Measurements from ENCODE around the gene MT1M. TPM values are rescaled to one million over a fixed set of nuclear protein-coding genes. Genes with fewer than 3 reads are reported as not detected.
A peak's percentile ranks its signal among the peaks of the same experiment; 100 is the strongest.

The MT1M gene
- total RNA-seq, 1 experiment from 2014 or later, result not detected

DNA sequence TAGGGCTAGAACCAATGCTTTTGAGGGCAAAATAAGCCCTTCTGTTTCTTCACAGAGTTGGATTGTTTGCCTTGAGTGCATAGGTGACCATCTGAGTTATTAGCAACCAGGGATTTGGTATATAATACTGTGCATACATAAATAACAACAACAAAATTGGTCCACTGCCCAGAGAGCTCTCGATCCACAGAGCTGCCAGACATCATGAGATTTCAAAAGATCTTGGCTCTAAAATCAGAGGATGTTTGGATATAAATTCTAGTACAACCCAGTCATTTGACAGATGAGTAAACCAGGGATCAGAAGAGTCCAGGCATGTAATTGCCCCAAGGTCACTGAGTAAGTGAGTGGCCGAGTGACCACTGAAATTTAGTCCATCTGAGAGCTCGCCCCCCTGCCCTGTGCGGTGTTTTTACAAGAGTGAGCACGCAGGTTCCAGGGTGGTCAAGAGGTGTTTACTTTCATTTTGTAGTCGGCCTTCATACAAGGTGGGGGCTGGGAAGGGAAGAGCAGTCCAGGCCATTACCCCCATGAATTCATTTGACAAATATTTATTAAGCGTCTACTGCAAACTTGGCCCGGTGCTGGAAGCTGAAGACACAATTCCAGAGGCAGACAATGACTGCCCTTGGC is 25.9 kb upstream of the MT1M start:
- ChIA-PET POLR2A (ENCODE audit: unreplicated experiment) (interaction anchor here (0.6 kb wide), 5 partner anchors 51 to 1137 kb away, joined by 3 to 9 read pairs (median 6); no protein-coding TSS in a partner anchor), CTCF (interaction anchor here (1.0 to 1.6 kb wide), 3 partner anchors 30 to 95 kb away, joined by 3 to 5 read pairs (median 4); no protein-coding TSS in a partner anchor)
- Histone ChIP-seq H2AFZ (peak overlapping the region; percentile 18; the same call in 1 of the 2 replicates), H3K9me3 (ENCODE audit: insufficient read depth, low read depth) (no peaks in the 10 kb centered on the region), H3K36me3 (ENCODE audit: low read depth) (no peaks in the 10 kb centered on the region), H3K27me3 (ENCODE audit: insufficient read depth, low read depth) (no peaks in the 10 kb centered on the region), H3K4me1 (replicated peaks; ENCODE audit: insufficient read depth) (peaks cover 72% of the 10 kb centered on the region), H4K20me1 (ENCODE audit: insufficient read depth) (no peaks in the 10 kb centered on the region), H3F3A (ENCODE audit: insufficient read depth, low read depth) (peaks cover 62% of the 10 kb centered on the region), H3K4me2 (peak overlapping the region; percentile 90), H3K27ac (peak overlapping the region; percentile 95), H3K79me2 (ENCODE audit: low read depth) (no peaks in the 10 kb centered on the region; the same call in 1 of the 2 replicates), H3K4me3 (peak overlapping the region; percentile 90; the same call in 1 of the 2 replicates), H3K9me2 (ENCODE audit: insufficient read depth) (no peaks in the 10 kb centered on the region)
- no peak for TF ChIP-seq EZH2 (IDR thresholded peaks at IDR 0.05; ENCODE audit: low read depth)
- TF ChIP-seq, protein P1, sequence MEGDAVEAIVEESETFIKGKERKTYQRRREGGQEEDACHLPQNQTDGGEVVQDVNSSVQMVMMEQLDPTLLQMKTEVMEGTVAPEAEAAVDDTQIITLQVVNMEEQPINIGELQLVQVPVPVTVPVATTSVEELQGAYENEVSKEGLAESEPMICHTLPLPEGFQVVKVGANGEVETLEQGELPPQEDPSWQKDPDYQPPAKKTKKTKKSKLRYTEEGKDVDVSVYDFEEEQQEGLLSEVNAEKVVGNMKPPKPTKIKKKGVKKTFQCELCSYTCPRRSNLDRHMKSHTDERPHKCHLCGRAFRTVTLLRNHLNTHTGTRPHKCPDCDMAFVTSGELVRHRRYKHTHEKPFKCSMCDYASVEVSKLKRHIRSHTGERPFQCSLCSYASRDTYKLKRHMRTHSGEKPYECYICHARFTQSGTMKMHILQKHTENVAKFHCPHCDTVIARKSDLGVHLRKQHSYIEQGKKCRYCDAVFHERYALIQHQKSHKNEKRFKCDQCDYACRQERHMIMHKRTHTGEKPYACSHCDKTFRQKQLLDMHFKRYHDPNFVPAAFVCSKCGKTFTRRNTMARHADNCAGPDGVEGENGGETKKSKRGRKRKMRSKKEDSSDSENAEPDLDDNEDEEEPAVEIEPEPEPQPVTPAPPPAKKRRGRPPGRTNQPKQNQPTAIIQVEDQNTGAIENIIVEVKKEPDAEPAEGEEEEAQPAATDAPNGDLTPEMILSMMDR (conservative IDR thresholded peaks at IDR 0.05), result no peak
- peak in 1 of 2 experiments; percentile 92 for DNase-seq
- no TSS peak for BruUV-seq (replicated peaks)
- intact Hi-C loops (cut with micrococcal nuclease; ENCODE audit: unreplicated experiment), result loop anchor here (1.0 to 10.0 kb wide), 7 partner anchors 20 to 1134 kb away; partner anchors contain the start of gene MT1X

DNA sequence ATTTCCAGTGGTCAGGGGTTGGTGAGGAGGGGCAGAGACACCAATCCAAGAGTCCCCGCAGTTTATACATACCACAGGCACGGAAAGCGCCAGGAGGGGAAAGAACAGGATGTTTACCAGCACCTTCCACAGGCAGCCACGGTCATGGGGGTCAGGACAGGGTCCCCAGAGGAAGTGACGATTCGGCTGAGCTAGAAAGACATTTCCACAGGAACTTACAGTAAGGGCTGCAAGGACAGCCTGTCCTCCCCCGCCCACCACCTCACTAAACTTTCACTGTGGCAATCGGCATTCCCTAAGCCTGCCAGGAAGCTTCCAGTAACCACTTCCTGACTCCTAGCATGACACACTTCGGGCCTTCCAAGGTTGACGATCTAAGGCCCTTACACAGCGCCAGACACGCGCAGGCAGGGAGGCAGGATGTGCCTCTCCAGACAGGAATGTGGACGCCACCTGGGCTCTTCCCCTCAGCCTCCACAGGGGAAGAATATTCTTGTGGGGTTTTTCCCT is 25.3 kb upstream of the MT1M start:
- Histone ChIP-seq H3K4me1 (replicated peaks; ENCODE audit: insufficient read depth) (peaks cover 77% of the 10 kb centered on the region), H4K20me1 (ENCODE audit: insufficient read depth) (no peaks in the 10 kb centered on the region), H3K4me3 (peak overlapping the region; percentile 90; the same call in 1 of the 2 replicates), H3K36me3 (ENCODE audit: low read depth) (no peaks in the 10 kb centered on the region), H3F3A (ENCODE audit: insufficient read depth, low read depth) (peaks cover 62% of the 10 kb centered on the region), H3K9me2 (ENCODE audit: insufficient read depth) (no peaks in the 10 kb centered on the region), H3K27me3 (ENCODE audit: insufficient read depth, low read depth) (no peaks in the 10 kb centered on the region), H2AFZ (peak overlapping the region; percentile 18; the same call in 1 of the 2 replicates), H3K79me2 (ENCODE audit: low read depth) (no peaks in the 10 kb centered on the region; the same call in 1 of the 2 replicates), H3K9me3 (ENCODE audit: insufficient read depth, low read depth) (no peaks in the 10 kb centered on the region), H3K4me2 (peak overlapping the region; percentile 90), H3K27ac (peak overlapping the region; percentile 95)
- intact Hi-C loops (cut with micrococcal nuclease; ENCODE audit: unreplicated experiment), result loop anchor here (2.0 to 10.0 kb wide), 6 partner anchors 20 to 1135 kb away; partner anchors contain the start of gene MT1X
- peak; percentile 70 to 95 for DNase-seq
- BruUV-seq (replicated peaks), result no TSS peak
- ChIA-PET CTCF (interaction anchor here (1.1 to 1.6 kb wide), 2 partner anchors 36 to 95 kb away, joined by 3 to 5 read pairs; no protein-coding TSS in a partner anchor), POLR2A (ENCODE audit: unreplicated experiment) (interaction anchor here (0.6 kb wide), 3 partner anchors 50 to 1138 kb away, joined by 3 to 9 read pairs (median 3); no protein-coding TSS in a partner anchor)
- no peak for TF ChIP-seq EZH2 (IDR thresholded peaks at IDR 0.05; ENCODE audit: low read depth)

DNA sequence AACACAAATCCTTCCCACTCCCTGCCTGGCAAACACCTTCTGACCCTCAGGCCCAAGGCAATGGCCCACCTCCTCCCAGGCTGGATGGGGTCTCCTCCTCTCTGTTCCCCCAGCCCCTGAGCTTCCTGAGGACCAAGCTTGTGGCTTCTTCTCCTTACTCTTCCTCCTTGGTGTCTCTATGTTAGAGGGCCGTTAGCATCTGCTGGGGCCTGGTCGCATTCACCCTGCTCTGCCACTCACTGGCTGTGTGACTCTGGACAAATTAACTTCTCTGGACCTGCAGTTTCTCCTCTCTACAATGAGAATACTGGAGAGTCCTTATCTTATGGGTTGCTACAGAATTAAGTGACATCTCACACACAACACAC is 24.8 kb upstream of the MT1M start:
- Histone ChIP-seq H3K79me2 (ENCODE audit: low read depth) (no peaks in the 10 kb centered on the region; the same call in 1 of the 2 replicates), H3K27ac (peak overlapping the region; percentile 95), H3K4me1 (replicated peaks; ENCODE audit: insufficient read depth) (peaks cover 82% of the 10 kb centered on the region), H3K4me2 (peak overlapping the region; percentile 90), H3K9me2 (ENCODE audit: insufficient read depth) (no peaks in the 10 kb centered on the region), H2AFZ (no peak overlapping the region), H3K36me3 (ENCODE audit: low read depth) (no peaks in the 10 kb centered on the region), H3K27me3 (ENCODE audit: insufficient read depth, low read depth) (no peaks in the 10 kb centered on the region), H4K20me1 (ENCODE audit: insufficient read depth) (no peaks in the 10 kb centered on the region), H3K9me3 (ENCODE audit: insufficient read depth, low read depth) (no peaks in the 10 kb centered on the region), H3K4me3 (peak overlapping the region; percentile 90), H3F3A (ENCODE audit: insufficient read depth, low read depth) (peaks cover 62% of the 10 kb centered on the region)
- POLR2A ChIA-PET (ENCODE audit: unreplicated experiment), result no interaction called here
- BruUV-seq (replicated peaks), result TSS peak; percentile 64
- DNase-seq, result no peak
- TF ChIP-seq EZH2 (IDR thresholded peaks at IDR 0.05; ENCODE audit: low read depth), result no peak
- intact Hi-C loops (cut with micrococcal nuclease; ENCODE audit: unreplicated experiment), result loop anchor here (1.0 to 10.0 kb wide), 7 partner anchors 19 to 1135 kb away; partner anchors contain the start of gene MT1X
- CTCF ChIA-PET, result no interaction called here

Measured in PC-9 (cell line).